ENCODE data around the gene PDCD7. TPM values are rescaled to one million over a fixed set of nuclear protein-coding genes. Genes with fewer than 3 reads are reported as not detected.

Gene PDCD7
- total RNA-seq, 2 experiments from 2014 or later, result 34.6 to 47.3 TPM

- H3K4me2 ChIP-seq (ENCODE audit: low read length), result no peak overlapping the region
- H3K79me2 ChIP-seq (ENCODE audit: insufficient read depth, low read depth, low read length), result no peaks in the 10 kb centered on the region
- POLR2A ChIA-PET, result interaction anchor here (0.7 to 0.8 kb wide), 2 partner anchors 9 to 31 kb away, joined by 3 to 4 read pairs; no protein-coding TSS in a partner anchor
- DNase-seq (ENCODE audit: low spot score), result no peak
- no peaks in the 10 kb centered on the region for H3K36me3 ChIP-seq (ENCODE audit: insufficient read depth, low read length)
- no peak overlapping the region for H3K27ac ChIP-seq (ENCODE audit: low read depth, low read length, poor library complexity, severe bottlenecking)
- H2AFZ ChIP-seq (ENCODE audit: low read length), result no peak overlapping the region
- CTCF ChIA-PET (ENCODE audit: unreplicated experiment), result no interaction called here
- H3K4me1 ChIP-seq (ENCODE audit: insufficient read depth, low read length, poor library complexity, severe bottlenecking), result peaks cover 5% of the 10 kb centered on the region
- intact Hi-C loops (cut with micrococcal nuclease; ENCODE audit: unreplicated experiment), result no loop called here
- no peaks in the 10 kb centered on the region for H4K20me1 ChIP-seq (ENCODE audit: insufficient read depth, low read length)
- TF ChIP-seq EZH2phosphoT487 (IDR thresholded peaks at IDR 0.05; ENCODE audit: borderline replicate concordance, low read depth, low read length) (no peak), CTCF (conservative IDR thresholded peaks at IDR 0.05; ENCODE audit: low read length) (no peak)
- H3K9me2 ChIP-seq (ENCODE audit: insufficient read depth, low read length), result no peaks in the 10 kb centered on the region
- BruUV-seq (replicated peaks), result no TSS peak
- no peak overlapping the region for H3K4me3 ChIP-seq (ENCODE audit: low read depth, low read length, poor library complexity, severe bottlenecking)
- H3K9me3 ChIP-seq (ENCODE audit: low read length), result no peaks in the 10 kb centered on the region
Measured at GRCh38 chr15:65069779-65070546, 63.6 kb downstream of the PDCD7 start.

- Histone ChIP-seq H3K27ac (ENCODE audit: low read depth, low read length, poor library complexity, severe bottlenecking) (no peak overlapping the region), H3K9me2 (ENCODE audit: insufficient read depth, low read length) (no peaks in the 10 kb centered on the region), H4K20me1 (ENCODE audit: insufficient read depth, low read length) (no peaks in the 10 kb centered on the region), H2AFZ (ENCODE audit: low read length) (no peak overlapping the region), H3K9me3 (ENCODE audit: low read length) (no peaks in the 10 kb centered on the region), H3K4me2 (ENCODE audit: low read length) (no peak overlapping the region), H3K79me2 (ENCODE audit: insufficient read depth, low read depth, low read length) (no peaks in the 10 kb centered on the region), H3K4me3 (ENCODE audit: low read depth, low read length, poor library complexity, severe bottlenecking) (no peak overlapping the region), H3K36me3 (ENCODE audit: insufficient read depth, low read length) (no peaks in the 10 kb centered on the region), H3K4me1 (ENCODE audit: insufficient read depth, low read length, poor library complexity, severe bottlenecking) (peaks cover 5% of the 10 kb centered on the region)
- intact Hi-C loops (cut with micrococcal nuclease; ENCODE audit: unreplicated experiment), result no loop called here
- ChIA-PET POLR2A (no interaction called here), CTCF (ENCODE audit: unreplicated experiment) (no interaction called here)
- BruUV-seq (replicated peaks), result no TSS peak
- no peak for DNase-seq (ENCODE audit: low spot score)
- TF ChIP-seq CTCF (conservative IDR thresholded peaks at IDR 0.05; ENCODE audit: low read length) (no peak), EZH2phosphoT487 (IDR thresholded peaks at IDR 0.05; ENCODE audit: borderline replicate concordance, low read depth, low read length) (no peak)
Measured at GRCh38 chr15:65069179-65069578, 64.4 kb downstream of the PDCD7 start.

- H3K9me2 ChIP-seq (ENCODE audit: insufficient read depth, low read length), result no peaks in the 10 kb centered on the region
- H4K20me1 ChIP-seq (ENCODE audit: insufficient read depth, low read length), result no peaks in the 10 kb centered on the region
- H2AFZ ChIP-seq (ENCODE audit: low read length), result no peak overlapping the region
- H3K4me1 ChIP-seq (ENCODE audit: insufficient read depth, low read length, poor library complexity, severe bottlenecking), result peaks cover 5% of the 10 kb centered on the region
- intact Hi-C loops (cut with micrococcal nuclease; ENCODE audit: unreplicated experiment), result no loop called here
- no peak overlapping the region for H3K27ac ChIP-seq (ENCODE audit: low read depth, low read length, poor library complexity, severe bottlenecking)
- DNase-seq (ENCODE audit: low spot score), result no peak
- TF ChIP-seq CTCF (conservative IDR thresholded peaks at IDR 0.05; ENCODE audit: low read length), result no peak
- TF ChIP-seq EZH2phosphoT487 (IDR thresholded peaks at IDR 0.05; ENCODE audit: borderline replicate concordance, low read depth, low read length), result no peak
- ChIA-PET POLR2A (no interaction called here), CTCF (ENCODE audit: unreplicated experiment) (interaction anchor here (0.6 to 0.7 kb wide), 2 partner anchors 13 to 70 kb away, joined by 3 to 4 read pairs; no protein-coding TSS in a partner anchor)
- H3K36me3 ChIP-seq (ENCODE audit: insufficient read depth, low read length), result no peaks in the 10 kb centered on the region
- H3K4me2 ChIP-seq (ENCODE audit: low read length), result no peak overlapping the region
- no TSS peak for BruUV-seq (replicated peaks)
- no peak overlapping the region for H3K4me3 ChIP-seq (ENCODE audit: low read depth, low read length, poor library complexity, severe bottlenecking)
- H3K79me2 ChIP-seq (ENCODE audit: insufficient read depth, low read depth, low read length), result no peaks in the 10 kb centered on the region
- H3K9me3 ChIP-seq (ENCODE audit: low read length), result no peaks in the 10 kb centered on the region
Measured at GRCh38 chr15:65068403-65068788, 65.2 kb downstream of the PDCD7 start.
